ENCODE measurements around the gene ATP10B.

- TF ChIP-seq CTCF (IDR thresholded peaks at IDR 0.05) (no peak), POLR2A (IDR thresholded peaks at IDR 0.05) (no peak)
Observed at GRCh38 chr5:160550075-160550474, 301.9 kb downstream of the ATP10B start.
